WTC11 (cell line): ENCODE data around the gene CRYBA2.

Source experiments
- ATF3 ChIP-seq: sonication (generic); formaldehyde crosslinking; conservative IDR thresholded peaks from 2 replicates; pipeline ENCODE4 v1.8.1; 2022; ENCODE audit warnings: mild to moderate bottlenecking, missing genetic modification reagents
- CTCF ChIP-seq: fragments of 200-600 bp; IDR thresholded peaks from 2 replicates; pipeline ENCODE4 v1.8.0; 2022; ENCODE audit warnings: antibody characterized with exemption
- ESRRA ChIP-seq: sonication (generic); formaldehyde crosslinking; IDR thresholded peaks from 2 replicates; pipeline ENCODE4 v1.8.1; 2022; ENCODE audit warnings: mild to moderate bottlenecking, missing genetic modification reagents, borderline replicate concordance
- FOXK1 ChIP-seq: sonication (generic); formaldehyde crosslinking; IDR thresholded peaks from 2 replicates; pipeline ENCODE4 v1.8.0; 2022; ENCODE audit warnings: mild to moderate bottlenecking, moderate library complexity, missing genetic modification reagents
- MLX ChIP-seq: sonication (generic); formaldehyde crosslinking; IDR thresholded peaks from 2 replicates; pipeline ENCODE4 v1.8.1; 2023; ENCODE audit warnings: mild to moderate bottlenecking, missing genetic modification reagents, moderate library complexity
- NFE2L1 ChIP-seq: sonication (generic); formaldehyde crosslinking; IDR thresholded peaks from 2 replicates; pipeline ENCODE4 v1.8.1; 2023; ENCODE audit warnings: missing genetic modification reagents
- NR2C2 ChIP-seq: sonication (generic); formaldehyde crosslinking; IDR thresholded peaks from 2 replicates; pipeline ENCODE4 v1.8.0; 2022; ENCODE audit warnings: mild to moderate bottlenecking, missing genetic modification reagents
- SMAD4 ChIP-seq: sonication (generic); formaldehyde crosslinking; IDR thresholded peaks from 2 replicates; pipeline ENCODE4 v1.8.0; 2022; ENCODE audit warnings: mild to moderate bottlenecking, missing genetic modification reagents
- ZNF121 ChIP-seq: sonication (generic); formaldehyde crosslinking; IDR thresholded peaks from 2 replicates; pipeline ENCODE4 v1.8.0; 2023; ENCODE audit warnings: missing genetic modification reagents
- ZNF232 ChIP-seq: sonication (generic); formaldehyde crosslinking; IDR thresholded peaks from 2 replicates; pipeline ENCODE4 v1.8.0; 2022; ENCODE audit warnings: mild to moderate bottlenecking, missing genetic modification reagents
- ZNF396 ChIP-seq: fragments of 250-450 bp; sonication (Bioruptor Pico); IDR thresholded peaks from 2 replicates; pipeline ENCODE4 v1.8.0; 2021; ENCODE audit warnings: mild to moderate bottlenecking, moderate library complexity, borderline replicate concordance

GRCh38 chr2:219019436-219019835, 26.2 kb upstream of the CRYBA2 start:
- TF ChIP-seq ESRRA = no peak
- no peak for TF ChIP-seq NR2C2 (CRISPR knock-in tag)
- TF ChIP-seq ZNF121 = no peak
- TF ChIP-seq ATF3 (CRISPR knock-in tag) = no peak
- TF ChIP-seq NFE2L1 (CRISPR knock-in tag) = no peak
- TF ChIP-seq CTCF = no peak
- TF ChIP-seq SMAD4 (CRISPR knock-in tag) = no peak
- no peak for TF ChIP-seq MLX (CRISPR knock-in tag)
- no peak for TF ChIP-seq ZNF396 (CRISPR knock-in tag)
- TF ChIP-seq FOXK1 (CRISPR knock-in tag) = no peak
- no peak for TF ChIP-seq ZNF232
